GM23338 (cell line): Measurements from ENCODE around the gene CTDSP2. TPM values are rescaled to one million over a fixed set of nuclear protein-coding genes. Genes with fewer than 3 reads are reported as not detected.
A peak's percentile ranks its signal among the peaks of the same experiment; 100 is the strongest.
"Not testable (repeated sequence)": the region's sequence is repeated elsewhere in the genome, so short reads cannot be mapped to it uniquely, and the experiment has no call there.

Source experiments
- ATAC-seq: fragments of 200-7000 bp; cut with Tn5 transposase; 3 replicates; pipeline ENCODE4 v1.9.1; 2020
- DNase-seq: peaks from one replicate; pipeline ENCODE4 v3.0.0-alpha.2; 2015; ENCODE audit warnings: low spot score
- H2AFZ ChIP-seq: fragments of 200-600 bp; sonication (generic); 2 replicates; pipeline ENCODE4 v1.8.0; 2016; ENCODE audit warnings: antibody characterized with exemption, mild to moderate bottlenecking, moderate library complexity
- H3F3A ChIP-seq: fragments of 200-600 bp; sonication (generic); replicated peaks from 2 replicates; pipeline ENCODE4 v1.8.0; 2017; ENCODE audit warnings: antibody characterized with exemption, mixed run types, low read depth
- H3K27ac ChIP-seq: fragments of 200-600 bp; sonication (generic); 2 replicates; pipeline ENCODE4 v1.6.1; 2016; ENCODE audit warnings: low read depth
- H3K27me3 ChIP-seq: fragments of 200-600 bp; sonication (generic); 2 replicates; pipeline ENCODE4 v1.8.0; 2016; ENCODE audit warnings: mild to moderate bottlenecking, mixed run types, moderate library complexity; ENCODE audit not compliant: insufficient read depth
- H3K36me3 ChIP-seq: fragments of 200-600 bp; sonication (generic); 2 replicates; pipeline ENCODE4 v1.8.0; 2016; ENCODE audit warnings: mild to moderate bottlenecking; ENCODE audit not compliant: insufficient read depth
- H3K4me1 ChIP-seq: fragments of 200-600 bp; sonication (generic); 2 replicates; pipeline ENCODE4 v1.8.0; 2016; ENCODE audit warnings: mild to moderate bottlenecking, moderate library complexity; ENCODE audit not compliant: insufficient read depth
- H3K4me2 ChIP-seq: fragments of 200-600 bp; sonication (generic); 2 replicates; pipeline ENCODE4 v1.7.1; 2017; ENCODE audit warnings: mixed run types
- H3K4me3 ChIP-seq: fragments of 200-600 bp; sonication (generic); 2 replicates; pipeline ENCODE4 v1.6.1; 2016; ENCODE audit warnings: mixed run types
- H3K79me2 ChIP-seq: fragments of 200-600 bp; sonication (generic); replicated peaks from 2 replicates; pipeline ENCODE4 v1.8.0; 2017; ENCODE audit warnings: mild to moderate bottlenecking; ENCODE audit not compliant: insufficient read depth
- H3K9me2 ChIP-seq: fragments of 200-600 bp; sonication (generic); 2 replicates; pipeline ENCODE4 v1.8.0; 2017; ENCODE audit not compliant: insufficient read depth
- H4K20me1 ChIP-seq: fragments of 200-600 bp; sonication (generic); replicated peaks from 2 replicates; pipeline ENCODE4 v1.8.0; 2017; ENCODE audit warnings: mild to moderate bottlenecking; ENCODE audit not compliant: insufficient read depth
- H3K27ac Mint-ChIP-seq: 2 replicates; pipeline ENCODE4 v1.8.0; 2020; ENCODE audit warnings: inconsistent platforms, mild to moderate bottlenecking, moderate library complexity, mixed read lengths
- H3K27me3 Mint-ChIP-seq: 3 replicates; pipeline ENCODE4 v1.8.0; 2022; ENCODE audit warnings: low read depth, mild to moderate bottlenecking, moderate library complexity, mixed read lengths, inconsistent platforms; ENCODE audit not compliant: insufficient read depth, poor library complexity
- H3K36me3 Mint-ChIP-seq: 3 replicates; pipeline ENCODE4 v1.8.0; 2021; ENCODE audit warnings: low read depth, mild to moderate bottlenecking, inconsistent platforms, moderate library complexity, mixed read lengths
- H3K4me1 Mint-ChIP-seq: 3 replicates; pipeline ENCODE4 v1.8.0; 2020; ENCODE audit warnings: mild to moderate bottlenecking, inconsistent platforms, mixed read lengths
- H3K4me3 Mint-ChIP-seq: 3 replicates; pipeline ENCODE4 v1.8.0; 2021; ENCODE audit warnings: moderate library complexity, mild to moderate bottlenecking, inconsistent platforms, mixed read lengths
- H3K9me3 Mint-ChIP-seq: 3 replicates; pipeline ENCODE4 v1.8.0; 2020; ENCODE audit warnings: moderate library complexity, mild to moderate bottlenecking, inconsistent platforms, mixed read lengths
- CREB1 ChIP-seq: fragments of 250-450 bp; sonication (Bioruptor Pico); IDR thresholded peaks from 2 replicates; pipeline ENCODE4 v1.5.0; 2020; ENCODE audit warnings: low read depth, mild to moderate bottlenecking, moderate library complexity
- EZH2 ChIP-seq: fragments of 200-600 bp; sonication (generic); IDR thresholded peaks from one replicate; pipeline ENCODE4 v1.8.0; 2017; ENCODE audit warnings: antibody characterized with exemption, mild to moderate bottlenecking, low read depth; ENCODE audit not compliant: unreplicated experiment
- EZH2phosphoT487 ChIP-seq: fragments of 200-600 bp; sonication (generic); IDR thresholded peaks from one replicate; pipeline ENCODE4 v1.8.1; 2018; ENCODE audit warnings: antibody characterized with exemption; ENCODE audit not compliant: unreplicated experiment
- JUNB ChIP-seq: IDR thresholded peaks from one replicate; pipeline ENCODE4 v1.6.1; 2016; ENCODE audit warnings: antibody characterized with exemption; ENCODE audit not compliant: unreplicated experiment
- POLR2AphosphoS5 ChIP-seq: IDR thresholded peaks from 2 replicates; pipeline ENCODE4 v1.6.1; 2016; ENCODE audit warnings: antibody characterized with exemption, low read depth
- STAT1 ChIP-seq: IDR thresholded peaks from one replicate; pipeline ENCODE4 v1.6.1; 2016; ENCODE audit warnings: antibody characterized with exemption; ENCODE audit not compliant: unreplicated experiment
- ZNF114 ChIP-seq: fragments of 250-450 bp; sonication (Bioruptor Pico); IDR thresholded peaks from 2 replicates; pipeline ENCODE4 v1.5.0; 2020; ENCODE audit warnings: mild to moderate bottlenecking, moderate library complexity
- ZNF331 ChIP-seq: fragments of 250-450 bp; sonication (Bioruptor Pico); IDR thresholded peaks from 2 replicates; pipeline ENCODE4 v1.5.0; 2020; ENCODE audit warnings: low read depth, mild to moderate bottlenecking, moderate library complexity
- ZNF462 ChIP-seq: fragments of 250-450 bp; sonication (Bioruptor Pico); IDR thresholded peaks from 2 replicates; pipeline ENCODE4 v1.5.0; 2020; ENCODE audit warnings: mild to moderate bottlenecking, moderate library complexity
- polyA plus RNA-seq: library from polyadenylated mRNA; unstranded; fragments of >200 nt; fragmentation: Nextera tagmentation; extraction: Ambion mirVana; gene quantifications from 2 replicates; pipeline ENCODE4 v1.2.1, GENCODE V29; 2016
- total RNA-seq: library from RNA; depleted of rRNA; stranded (reverse); fragments of >200 nt; shearing (Covaris generic); gene quantifications from 2 replicates; pipeline ENCODE4 v1.2.3, GENCODE V29; 2014
- TF ChIP-seq, protein P1 (sequence below), 2 experiments: fragments of 200-600 bp in 1 of 2; sonication (generic) in 1 of 2; conservative IDR thresholded peaks; 2 replicates each; pipeline versions ENCODE4 v1.5.1 to v1.6.1; 2016 to 2017; ENCODE audit warnings: antibody characterized with exemption in 2 of 2, low read depth in 2 of 2, mild to moderate bottlenecking in 2 of 2, moderate library complexity in 1 of 2
- TF ChIP-seq, protein P2 (sequence below): IDR thresholded peaks from one replicate; pipeline ENCODE4 v1.6.1; 2018; ENCODE audit warnings: antibody characterized with exemption; ENCODE audit not compliant: unreplicated experiment

CTDSP2 gene
- total and polyA plus RNA-seq, 2 experiments from 2014 or later = 22.8 to 81.9 TPM

GRCh38 chr12:57850854-57851430, 4.4 kb upstream of the CTDSP2 start:
- H3K27ac ChIP-seq = no peak overlapping the region
- H3K4me1 Mint-ChIP-seq = peaks cover 45% of the 10 kb centered on the region
- peaks cover 3% of the 10 kb centered on the region for H3K79me2 ChIP-seq
- DNase-seq = peak; percentile 64
- H3K9me2 ChIP-seq = no peaks in the 10 kb centered on the region
- peaks cover 11% of the 10 kb centered on the region for H3F3A ChIP-seq
- no peaks in the 10 kb centered on the region for H4K20me1 ChIP-seq
- no peak overlapping the region for H3K27ac Mint-ChIP-seq
- 0 out of 3 replicates have a peak overlapping the region, but pooled peaks have one; percentile 66 for H3K4me3 Mint-ChIP-seq
- peak; percentile 14 for ATAC-seq
- no peaks in the 10 kb centered on the region for H3K36me3 ChIP-seq
- TF ChIP-seq, protein P1, sequence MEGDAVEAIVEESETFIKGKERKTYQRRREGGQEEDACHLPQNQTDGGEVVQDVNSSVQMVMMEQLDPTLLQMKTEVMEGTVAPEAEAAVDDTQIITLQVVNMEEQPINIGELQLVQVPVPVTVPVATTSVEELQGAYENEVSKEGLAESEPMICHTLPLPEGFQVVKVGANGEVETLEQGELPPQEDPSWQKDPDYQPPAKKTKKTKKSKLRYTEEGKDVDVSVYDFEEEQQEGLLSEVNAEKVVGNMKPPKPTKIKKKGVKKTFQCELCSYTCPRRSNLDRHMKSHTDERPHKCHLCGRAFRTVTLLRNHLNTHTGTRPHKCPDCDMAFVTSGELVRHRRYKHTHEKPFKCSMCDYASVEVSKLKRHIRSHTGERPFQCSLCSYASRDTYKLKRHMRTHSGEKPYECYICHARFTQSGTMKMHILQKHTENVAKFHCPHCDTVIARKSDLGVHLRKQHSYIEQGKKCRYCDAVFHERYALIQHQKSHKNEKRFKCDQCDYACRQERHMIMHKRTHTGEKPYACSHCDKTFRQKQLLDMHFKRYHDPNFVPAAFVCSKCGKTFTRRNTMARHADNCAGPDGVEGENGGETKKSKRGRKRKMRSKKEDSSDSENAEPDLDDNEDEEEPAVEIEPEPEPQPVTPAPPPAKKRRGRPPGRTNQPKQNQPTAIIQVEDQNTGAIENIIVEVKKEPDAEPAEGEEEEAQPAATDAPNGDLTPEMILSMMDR (conservative IDR thresholded peaks at IDR 0.05; ENCODE audit: low read depth in 2 of 2) = no peak
- TF ChIP-seq ZNF462 (CRISPR knock-in tag) = no peak
- TF ChIP-seq POLR2AphosphoS5 = no peak
- no peak for TF ChIP-seq STAT1
- TF ChIP-seq, protein P2, sequence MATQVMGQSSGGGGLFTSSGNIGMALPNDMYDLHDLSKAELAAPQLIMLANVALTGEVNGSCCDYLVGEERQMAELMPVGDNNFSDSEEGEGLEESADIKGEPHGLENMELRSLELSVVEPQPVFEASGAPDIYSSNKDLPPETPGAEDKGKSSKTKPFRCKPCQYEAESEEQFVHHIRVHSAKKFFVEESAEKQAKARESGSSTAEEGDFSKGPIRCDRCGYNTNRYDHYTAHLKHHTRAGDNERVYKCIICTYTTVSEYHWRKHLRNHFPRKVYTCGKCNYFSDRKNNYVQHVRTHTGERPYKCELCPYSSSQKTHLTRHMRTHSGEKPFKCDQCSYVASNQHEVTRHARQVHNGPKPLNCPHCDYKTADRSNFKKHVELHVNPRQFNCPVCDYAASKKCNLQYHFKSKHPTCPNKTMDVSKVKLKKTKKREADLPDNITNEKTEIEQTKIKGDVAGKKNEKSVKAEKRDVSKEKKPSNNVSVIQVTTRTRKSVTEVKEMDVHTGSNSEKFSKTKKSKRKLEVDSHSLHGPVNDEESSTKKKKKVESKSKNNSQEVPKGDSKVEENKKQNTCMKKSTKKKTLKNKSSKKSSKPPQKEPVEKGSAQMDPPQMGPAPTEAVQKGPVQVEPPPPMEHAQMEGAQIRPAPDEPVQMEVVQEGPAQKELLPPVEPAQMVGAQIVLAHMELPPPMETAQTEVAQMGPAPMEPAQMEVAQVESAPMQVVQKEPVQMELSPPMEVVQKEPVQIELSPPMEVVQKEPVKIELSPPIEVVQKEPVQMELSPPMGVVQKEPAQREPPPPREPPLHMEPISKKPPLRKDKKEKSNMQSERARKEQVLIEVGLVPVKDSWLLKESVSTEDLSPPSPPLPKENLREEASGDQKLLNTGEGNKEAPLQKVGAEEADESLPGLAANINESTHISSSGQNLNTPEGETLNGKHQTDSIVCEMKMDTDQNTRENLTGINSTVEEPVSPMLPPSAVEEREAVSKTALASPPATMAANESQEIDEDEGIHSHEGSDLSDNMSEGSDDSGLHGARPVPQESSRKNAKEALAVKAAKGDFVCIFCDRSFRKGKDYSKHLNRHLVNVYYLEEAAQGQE = no peak
- TF ChIP-seq EZH2 = no peak
- no peak for TF ChIP-seq ZNF331 (CRISPR knock-in tag)
- no peak for TF ChIP-seq CREB1 (CRISPR knock-in tag)
- TF ChIP-seq ZNF114 = no peak
- TF ChIP-seq JUNB = no peak
- no peak for TF ChIP-seq EZH2phosphoT487
- H3K9me3 Mint-ChIP-seq = no peaks in the 10 kb centered on the region
- H2AFZ ChIP-seq = no peak overlapping the region
- H3K27me3 ChIP-seq = peaks cover 12% of the 10 kb centered on the region
- no peak overlapping the region for H3K4me3 ChIP-seq
- peak overlapping the region; percentile 94; the same call in 1 of the 2 replicates for H3K4me2 ChIP-seq
- H3K36me3 Mint-ChIP-seq = no peaks in the 10 kb centered on the region
- H3K27me3 Mint-ChIP-seq = peaks cover 26% of the 10 kb centered on the region
- H3K4me1 ChIP-seq = peaks cover 47% of the 10 kb centered on the region

GRCh38 chr12:57849447-57849846, 2.9 kb upstream of the CTDSP2 start:
- Mint-ChIP-seq H3K27me3 (peaks cover 25% of the 10 kb centered on the region), H3K4me1 (peaks cover 43% of the 10 kb centered on the region)
- not testable (repeated sequence) for H3K9me3 Mint-ChIP-seq, H3K9me2 ChIP-seq, DNase-seq, H3K4me3 Mint-ChIP-seq, ATAC-seq, H3K4me2 ChIP-seq, H3K36me3 Mint-ChIP-seq, H3K27ac ChIP-seq, H3K27ac Mint-ChIP-seq, H3K36me3 ChIP-seq, H4K20me1 ChIP-seq, H2AFZ ChIP-seq, H3K4me3 ChIP-seq
- Histone ChIP-seq H3F3A (peaks cover 12% of the 10 kb centered on the region), H3K4me1 (peaks cover 45% of the 10 kb centered on the region), H3K27me3 (peaks cover 12% of the 10 kb centered on the region), H3K79me2 (peaks cover 17% of the 10 kb centered on the region)
